GM18907 (cell line): ENCODE measurements around the gene BAIAP2L2.

Source experiments
- ATAC-seq: cut with Tn5 transposase; IDR thresholded peaks from one replicate; pipeline ENCODE4 v1.9.1; 2021; ENCODE audit warnings: mild to moderate bottlenecking, moderate library complexity; ENCODE audit not compliant: unreplicated experiment

The BAIAP2L2 gene

DNA sequence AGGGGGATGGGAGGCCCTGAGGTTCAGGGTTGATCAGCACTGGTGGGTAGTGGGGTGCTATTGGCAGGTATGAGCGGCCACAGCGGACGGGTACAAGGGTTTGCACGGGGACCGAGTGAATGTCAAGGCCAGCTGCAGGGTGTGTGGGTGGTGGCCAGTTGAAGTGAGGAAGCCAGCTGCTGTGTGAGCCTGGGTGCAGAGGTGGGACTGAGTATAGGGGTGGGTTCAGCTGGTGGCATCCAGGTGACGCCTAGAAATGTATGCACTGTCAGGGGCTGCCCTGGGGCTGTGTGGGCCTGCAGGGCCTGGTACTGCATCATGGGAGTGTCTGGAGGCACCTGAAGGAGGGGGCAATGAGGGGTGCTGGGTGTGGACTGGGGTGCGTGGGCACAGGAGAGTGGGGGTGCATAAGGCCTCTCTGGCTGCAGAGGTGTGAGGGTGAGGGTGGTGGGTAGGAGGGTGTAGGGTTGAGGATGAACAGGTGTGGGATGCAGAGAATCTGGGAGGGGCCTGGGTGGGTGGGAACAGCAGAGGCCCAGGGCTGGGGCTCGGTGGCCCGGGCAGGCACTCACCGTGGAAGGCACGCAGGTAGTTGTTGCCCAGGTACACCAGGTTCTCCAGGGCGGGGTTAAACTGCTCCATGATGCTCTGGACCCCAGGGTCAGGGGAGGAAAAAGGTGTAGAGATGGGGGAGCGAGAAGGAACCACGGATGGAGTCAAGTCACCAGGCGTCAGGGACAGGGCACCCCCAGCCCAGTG, 1.7 kb downstream of the BAIAP2L2 start:
- ATAC-seq, result no peak

DNA sequence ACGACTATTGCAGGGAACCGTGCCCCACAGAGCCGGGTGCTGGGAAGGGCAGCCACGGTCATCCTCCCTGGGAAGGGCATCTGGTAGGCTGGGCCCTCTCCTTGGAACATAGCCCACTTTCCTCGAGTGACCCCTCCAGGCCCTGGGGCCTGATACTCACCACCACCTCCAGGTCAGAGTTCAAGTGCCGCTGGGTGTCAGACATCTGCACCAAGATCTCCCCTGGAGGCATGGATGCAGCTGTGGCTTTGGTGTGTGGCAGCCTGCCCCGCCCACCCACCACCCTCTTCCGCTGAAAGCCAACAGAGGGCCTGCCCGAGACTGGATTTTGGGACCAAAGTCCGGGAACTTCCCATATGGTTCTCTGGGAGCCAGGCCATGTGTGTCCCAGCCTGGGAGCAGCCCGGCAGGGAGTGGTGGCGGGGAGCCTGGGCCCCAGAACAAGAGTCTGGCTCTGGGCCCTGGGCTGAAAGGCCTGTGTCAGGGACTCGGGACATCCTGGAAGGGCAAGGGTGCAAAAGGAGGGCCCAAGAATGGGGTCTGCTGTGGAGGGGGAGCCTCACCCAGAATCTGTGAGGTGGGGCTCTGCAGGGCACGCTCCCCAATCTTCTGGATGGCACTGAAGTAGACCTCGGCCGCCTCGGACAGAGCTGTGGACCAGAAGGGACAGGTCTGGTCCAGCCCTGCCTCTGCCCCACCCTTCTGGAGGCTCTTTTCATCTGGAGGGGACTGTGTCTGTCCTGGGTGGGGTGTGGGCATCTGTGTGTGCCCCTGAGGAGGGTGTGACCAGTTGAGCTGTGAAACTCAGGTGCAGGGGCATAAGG, 2.6 kb downstream of the BAIAP2L2 start:
- no peak for ATAC-seq

- no peak for ATAC-seq
Measured at GRCh38 chr22:38106814-38107578, 3.5 kb downstream of the BAIAP2L2 start.

- ATAC-seq, result no peak
Measured at GRCh38 chr22:38104084-38104483, 6.4 kb downstream of the BAIAP2L2 start.

GRCh38 chr22:38103641-38104040, 6.8 kb downstream of the BAIAP2L2 start:
- ATAC-seq, result no peak

GRCh38 chr22:38098410-38099249, 11.9 kb downstream of the BAIAP2L2 start:
- no peak for ATAC-seq

GRCh38 chr22:38097557-38098409, 12.7 kb downstream of the BAIAP2L2 start:
- no peak for ATAC-seq

DNA sequence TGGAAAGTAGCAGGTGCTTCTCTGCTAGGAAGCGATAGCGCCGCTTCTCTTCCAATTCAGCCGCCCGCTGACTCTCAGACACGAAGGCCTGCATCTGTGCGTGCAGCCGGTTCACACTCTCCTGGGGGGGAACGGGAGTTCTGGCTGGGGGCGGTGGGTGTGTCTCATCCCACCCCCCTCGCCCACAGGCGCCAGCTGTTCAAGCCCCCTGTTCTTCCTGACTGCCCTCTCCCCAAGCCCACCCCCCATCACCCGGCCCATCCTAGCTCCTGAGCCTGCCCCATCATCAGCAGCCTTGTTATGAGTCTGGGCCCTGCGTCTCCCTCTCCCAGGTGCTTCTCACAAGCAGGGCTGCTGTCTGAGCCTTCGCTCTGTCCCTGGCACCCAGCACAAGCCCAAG, 13.4 kb downstream of the BAIAP2L2 start:
- no peak for ATAC-seq

DNA sequence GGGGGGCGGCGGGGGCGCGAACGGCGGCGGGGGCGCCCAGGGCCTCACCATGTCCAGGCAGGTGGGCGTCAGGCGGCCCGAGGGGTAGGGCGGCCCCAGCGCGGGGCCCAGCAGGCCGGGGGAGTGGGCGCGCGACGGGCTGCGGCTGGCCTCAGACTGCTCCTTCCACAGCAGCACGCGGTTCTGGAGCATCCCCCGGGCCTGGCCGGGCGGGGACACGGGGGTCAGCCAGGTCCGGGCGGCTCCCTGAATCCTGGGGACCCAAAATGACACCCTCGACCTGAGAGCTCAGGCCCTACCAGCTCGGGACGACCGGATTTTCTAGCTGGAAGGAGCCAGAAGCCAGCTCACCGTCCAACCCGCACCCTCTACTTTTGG, 21.0 kb downstream of the BAIAP2L2 start:
- ATAC-seq, result no peak

- no peak for ATAC-seq
Measured at GRCh38 chr22:38088629-38089473, 21.6 kb downstream of the BAIAP2L2 start.

DNA sequence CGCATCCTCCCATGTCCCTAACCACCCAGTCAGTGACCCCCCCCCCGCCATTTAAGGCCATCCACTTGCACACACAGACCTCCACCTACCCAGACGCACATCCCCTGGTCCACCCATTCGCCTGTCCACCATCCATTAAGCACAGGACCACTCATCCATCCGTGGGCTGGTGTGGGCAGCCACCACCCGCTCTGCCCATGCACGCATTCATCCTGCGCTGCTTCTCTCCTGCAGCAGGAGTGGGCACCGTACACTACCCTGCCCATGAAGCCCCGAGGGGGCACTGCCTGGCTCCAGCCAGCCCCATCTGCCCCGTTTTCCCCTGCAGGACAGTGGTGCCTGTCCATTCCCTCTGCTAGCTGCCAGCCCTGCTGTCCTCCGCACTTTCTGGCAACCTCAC, 22.6 kb downstream of the BAIAP2L2 start:
- no peak for ATAC-seq

DNA sequence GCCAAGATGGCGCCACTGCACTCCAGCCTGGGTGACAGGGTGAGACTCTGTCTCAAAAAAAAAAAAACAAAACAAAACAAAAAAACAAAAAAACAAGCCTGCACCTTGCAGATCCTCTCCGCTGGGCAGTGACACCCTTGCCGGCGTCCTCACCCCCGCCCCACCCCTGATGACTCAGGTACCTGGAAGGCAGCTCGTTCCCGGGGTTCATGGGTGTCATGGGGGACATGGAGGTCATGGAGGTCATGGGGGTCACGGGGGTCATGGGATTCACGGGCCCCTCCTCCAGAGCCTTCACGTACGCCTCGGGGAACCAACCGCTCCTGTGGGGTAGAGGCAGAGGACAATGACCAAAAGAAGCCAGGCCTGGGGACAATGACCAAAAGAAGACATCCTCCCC, 23.5 kb downstream of the BAIAP2L2 start:
- ATAC-seq, result no peak

- ATAC-seq, result no peak
Measured at GRCh38 chr22:38086001-38086845, 24.3 kb downstream of the BAIAP2L2 start.

DNA sequence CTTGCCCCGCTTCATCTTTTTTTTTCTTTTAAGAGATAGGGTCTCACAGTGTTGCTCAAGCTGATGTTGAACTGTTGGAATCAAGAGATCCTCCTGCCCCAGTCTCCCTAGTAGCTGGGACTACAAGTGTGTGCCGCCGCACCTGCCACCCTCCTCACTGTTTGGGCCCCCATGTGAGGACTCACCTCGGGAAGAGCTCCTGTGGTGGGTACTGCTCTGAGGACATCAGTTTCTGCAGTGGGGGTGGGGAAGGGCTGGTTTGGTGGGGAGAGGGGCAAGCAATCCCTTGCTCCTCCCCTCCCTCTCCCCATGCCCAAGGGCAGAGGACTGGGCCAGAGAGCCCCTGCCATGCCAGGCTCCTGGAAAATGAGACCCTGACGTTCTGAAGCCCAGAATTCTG, 25.0 kb downstream of the BAIAP2L2 start:
- no peak for ATAC-seq

GRCh38 chr22:38085056-38085455, 25.4 kb downstream of the BAIAP2L2 start:
- no peak for ATAC-seq

- no peak for ATAC-seq
Measured at GRCh38 chr22:38083931-38084631, 26.4 kb downstream of the BAIAP2L2 start, which contains the start of gene SLC16A8. Gene SLC16A8, minus strand, starts transcription at chr22:38084184. Its CDS starts 1,311 bp downstream, at chr22:38082873.
